Neural cell (in vitro differentiated cells): ENCODE results near the gene IQSEC1.

Source experiments
- CTCF ChIP-seq: fragments of 450-650 bp; IDR thresholded peaks from 2 replicates; pipeline ENCODE4 v1.5.1; 2014; ENCODE audit warnings: antibody characterized with exemption, mild to moderate bottlenecking, moderate library complexity; ENCODE audit not compliant: poor library complexity, severe bottlenecking
- RAD21 ChIP-seq: fragments of 450-650 bp; conservative IDR thresholded peaks from 2 replicates; pipeline ENCODE4 v1.6.1; 2014; ENCODE audit warnings: antibody characterized with exemption, mild to moderate bottlenecking, moderate library complexity

GRCh38 chr3:12983319-12983718, 89.9 kb downstream of the IQSEC1 start:
- TF ChIP-seq CTCF (no peak), RAD21 (no peak)
